HEK293 (cell line): ENCODE results near the gene CENPV.

Experiments
- BCL11A ChIP-seq: fragments of 450-650 bp; formaldehyde crosslinking; IDR thresholded peaks from 2 replicates; pipeline ENCODE4 v1.5.1; 2016; ENCODE audit warnings: low read depth, missing biosample characterization, missing genetic modification characterization
- ZBTB8A ChIP-seq: fragments of 450-650 bp; formaldehyde crosslinking; IDR thresholded peaks from 2 replicates; pipeline ENCODE4 v1.5.1; 2016; ENCODE audit warnings: missing biosample characterization, missing genetic modification characterization
- ZNF324 ChIP-seq: fragments of 450-650 bp; formaldehyde crosslinking; IDR thresholded peaks from 2 replicates; pipeline ENCODE4 v1.5.1; 2016; ENCODE audit warnings: missing biosample characterization, missing genetic modification characterization
- ZNF433 ChIP-seq: fragments of 450-650 bp; formaldehyde crosslinking; IDR thresholded peaks from 2 replicates; pipeline ENCODE4 v1.5.1; 2016; ENCODE audit warnings: missing biosample characterization, missing genetic modification characterization, low read depth
- ZNF529 ChIP-seq: fragments of 450-650 bp; formaldehyde crosslinking; IDR thresholded peaks from 2 replicates; pipeline ENCODE4 v1.5.1; 2017; ENCODE audit warnings: missing genetic modification characterization, missing biosample characterization; ENCODE audit not compliant: insufficient replicate concordance
- ZNF549 ChIP-seq: fragments of 450-650 bp; IDR thresholded peaks from 2 replicates; pipeline ENCODE4 v1.5.1; 2018; ENCODE audit warnings: missing biosample characterization, missing genetic modification characterization, mild to moderate bottlenecking, inconsistent platforms, moderate library complexity
- ZNF561 ChIP-seq: fragments of 450-650 bp; IDR thresholded peaks from 2 replicates; pipeline ENCODE4 v1.5.1; 2018; ENCODE audit warnings: missing biosample characterization, missing genetic modification characterization, borderline replicate concordance
- ZNF660 ChIP-seq: fragments of 450-650 bp; IDR thresholded peaks from 2 replicates; pipeline ENCODE4 v1.5.1; 2018; ENCODE audit warnings: missing biosample characterization, mild to moderate bottlenecking, missing genetic modification characterization
- ZNF76 ChIP-seq: fragments of 450-650 bp; formaldehyde crosslinking; IDR thresholded peaks from 2 replicates; pipeline ENCODE4; 2016; ENCODE audit warnings: low read depth, missing biosample characterization, missing genetic modification characterization, borderline replicate concordance
- ZNF768 ChIP-seq: fragments of 450-650 bp; formaldehyde crosslinking; IDR thresholded peaks from 2 replicates; pipeline ENCODE4 v1.5.1; 2018; ENCODE audit warnings: missing biosample characterization, mild to moderate bottlenecking, missing genetic modification characterization
- TF ChIP-seq, protein P1 (sequence below): fragments of 450-650 bp; formaldehyde crosslinking; IDR thresholded peaks from 2 replicates; pipeline ENCODE4 v1.5.1; 2016; ENCODE audit warnings: missing biosample characterization, missing genetic modification characterization
- TF ChIP-seq, protein P2 (sequence below): fragments of 450-650 bp; formaldehyde crosslinking; IDR thresholded peaks from 2 replicates; pipeline ENCODE4 v1.5.1; 2017; ENCODE audit warnings: missing biosample characterization, missing genetic modification characterization
- TF ChIP-seq, protein P3 (sequence below): fragments of 450-650 bp; IDR thresholded peaks from 2 replicates; pipeline ENCODE4 v1.5.1; 2018; ENCODE audit warnings: missing biosample characterization, mild to moderate bottlenecking, missing genetic modification characterization
- TF ChIP-seq, protein P4 (sequence below): fragments of 450-650 bp; formaldehyde crosslinking; IDR thresholded peaks from 2 replicates; pipeline ENCODE4 v1.5.1; 2016; ENCODE audit warnings: missing biosample characterization, missing genetic modification characterization

DNA sequence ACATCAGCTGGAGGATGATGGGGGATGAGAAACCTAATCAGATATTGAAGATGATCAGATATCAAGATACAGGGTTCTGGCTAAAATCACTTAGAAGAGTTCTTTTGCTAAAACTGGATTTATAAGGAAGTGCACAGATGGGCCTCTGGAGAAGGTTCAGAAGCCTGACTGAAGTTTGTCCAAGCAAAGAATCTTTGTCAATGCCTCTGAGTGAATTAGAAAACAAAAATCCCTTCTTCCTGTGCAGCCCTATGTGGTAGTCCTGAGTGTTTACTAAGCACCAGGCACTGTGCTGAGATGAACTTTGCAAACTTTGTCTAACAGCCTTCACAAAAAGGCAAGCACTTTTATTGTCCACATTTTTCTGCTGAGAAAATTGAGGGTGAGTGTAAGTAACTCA lies 11.4 kb upstream of the CENPV start:
- TF ChIP-seq, protein P1, sequence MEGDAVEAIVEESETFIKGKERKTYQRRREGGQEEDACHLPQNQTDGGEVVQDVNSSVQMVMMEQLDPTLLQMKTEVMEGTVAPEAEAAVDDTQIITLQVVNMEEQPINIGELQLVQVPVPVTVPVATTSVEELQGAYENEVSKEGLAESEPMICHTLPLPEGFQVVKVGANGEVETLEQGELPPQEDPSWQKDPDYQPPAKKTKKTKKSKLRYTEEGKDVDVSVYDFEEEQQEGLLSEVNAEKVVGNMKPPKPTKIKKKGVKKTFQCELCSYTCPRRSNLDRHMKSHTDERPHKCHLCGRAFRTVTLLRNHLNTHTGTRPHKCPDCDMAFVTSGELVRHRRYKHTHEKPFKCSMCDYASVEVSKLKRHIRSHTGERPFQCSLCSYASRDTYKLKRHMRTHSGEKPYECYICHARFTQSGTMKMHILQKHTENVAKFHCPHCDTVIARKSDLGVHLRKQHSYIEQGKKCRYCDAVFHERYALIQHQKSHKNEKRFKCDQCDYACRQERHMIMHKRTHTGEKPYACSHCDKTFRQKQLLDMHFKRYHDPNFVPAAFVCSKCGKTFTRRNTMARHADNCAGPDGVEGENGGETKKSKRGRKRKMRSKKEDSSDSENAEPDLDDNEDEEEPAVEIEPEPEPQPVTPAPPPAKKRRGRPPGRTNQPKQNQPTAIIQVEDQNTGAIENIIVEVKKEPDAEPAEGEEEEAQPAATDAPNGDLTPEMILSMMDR (tag by site-specific recombination), result no peak
- TF ChIP-seq ZBTB8A (tag by site-specific recombination) (no peak), ZNF76 (tag by site-specific recombination) (no peak), ZNF549 (no peak), ZNF433 (tag by site-specific recombination) (no peak), ZNF561 (no peak), ZNF324 (no peak), BCL11A (no peak), ZNF768 (tag by site-specific recombination) (no peak), ZNF660 (tag by site-specific recombination) (no peak), ZNF529 (tag by site-specific recombination) (no peak)
- TF ChIP-seq, protein P2, sequence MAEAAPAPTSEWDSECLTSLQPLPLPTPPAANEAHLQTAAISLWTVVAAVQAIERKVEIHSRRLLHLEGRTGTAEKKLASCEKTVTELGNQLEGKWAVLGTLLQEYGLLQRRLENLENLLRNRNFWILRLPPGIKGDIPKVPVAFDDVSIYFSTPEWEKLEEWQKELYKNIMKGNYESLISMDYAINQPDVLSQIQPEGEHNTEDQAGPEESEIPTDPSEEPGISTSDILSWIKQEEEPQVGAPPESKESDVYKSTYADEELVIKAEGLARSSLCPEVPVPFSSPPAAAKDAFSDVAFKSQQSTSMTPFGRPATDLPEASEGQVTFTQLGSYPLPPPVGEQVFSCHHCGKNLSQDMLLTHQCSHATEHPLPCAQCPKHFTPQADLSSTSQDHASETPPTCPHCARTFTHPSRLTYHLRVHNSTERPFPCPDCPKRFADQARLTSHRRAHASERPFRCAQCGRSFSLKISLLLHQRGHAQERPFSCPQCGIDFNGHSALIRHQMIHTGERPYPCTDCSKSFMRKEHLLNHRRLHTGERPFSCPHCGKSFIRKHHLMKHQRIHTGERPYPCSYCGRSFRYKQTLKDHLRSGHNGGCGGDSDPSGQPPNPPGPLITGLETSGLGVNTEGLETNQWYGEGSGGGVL (tag by site-specific recombination), result no peak
- TF ChIP-seq, protein P3, sequence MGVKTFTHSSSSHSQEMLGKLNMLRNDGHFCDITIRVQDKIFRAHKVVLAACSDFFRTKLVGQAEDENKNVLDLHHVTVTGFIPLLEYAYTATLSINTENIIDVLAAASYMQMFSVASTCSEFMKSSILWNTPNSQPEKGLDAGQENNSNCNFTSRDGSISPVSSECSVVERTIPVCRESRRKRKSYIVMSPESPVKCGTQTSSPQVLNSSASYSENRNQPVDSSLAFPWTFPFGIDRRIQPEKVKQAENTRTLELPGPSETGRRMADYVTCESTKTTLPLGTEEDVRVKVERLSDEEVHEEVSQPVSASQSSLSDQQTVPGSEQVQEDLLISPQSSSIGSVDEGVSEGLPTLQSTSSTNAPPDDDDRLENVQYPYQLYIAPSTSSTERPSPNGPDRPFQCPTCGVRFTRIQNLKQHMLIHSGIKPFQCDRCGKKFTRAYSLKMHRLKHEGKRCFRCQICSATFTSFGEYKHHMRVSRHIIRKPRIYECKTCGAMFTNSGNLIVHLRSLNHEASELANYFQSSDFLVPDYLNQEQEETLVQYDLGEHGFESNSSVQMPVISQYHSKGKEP (tag by site-specific recombination), result no peak
- TF ChIP-seq, protein P4, sequence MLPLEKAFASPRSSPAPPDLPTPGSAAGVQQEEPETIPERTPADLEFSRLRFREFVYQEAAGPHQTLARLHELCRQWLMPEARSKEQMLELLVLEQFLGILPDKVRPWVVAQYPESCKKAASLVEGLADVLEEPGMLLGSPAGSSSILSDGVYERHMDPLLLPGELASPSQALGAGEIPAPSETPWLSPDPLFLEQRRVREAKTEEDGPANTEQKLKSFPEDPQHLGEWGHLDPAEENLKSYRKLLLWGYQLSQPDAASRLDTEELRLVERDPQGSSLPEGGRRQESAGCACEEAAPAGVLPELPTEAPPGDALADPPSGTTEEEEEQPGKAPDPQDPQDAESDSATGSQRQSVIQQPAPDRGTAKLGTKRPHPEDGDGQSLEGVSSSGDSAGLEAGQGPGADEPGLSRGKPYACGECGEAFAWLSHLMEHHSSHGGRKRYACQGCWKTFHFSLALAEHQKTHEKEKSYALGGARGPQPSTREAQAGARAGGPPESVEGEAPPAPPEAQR, result no peak
